Activated naive CD4-positive, alpha-beta T cell treated with anti-CD3 and anti-CD28 coated beads for 36 hours (primary cell): ENCODE results near the gene NR2E1. TPM values are rescaled to one million over a fixed set of nuclear protein-coding genes. Genes with fewer than 3 reads are reported as not detected.

Experiments
- total RNA-seq, 2 experiments: library from RNA; stranded (reverse); gene quantifications; one replicate each; pipeline ENCODE4 v1.2.3, GENCODE V29; 2021

NR2E1 gene
- total RNA-seq, 2 experiments from 2014 or later = not detected

Other genes with a start within 250 kb of the NR2E1 start
- 10 to 100 TPM; 78.3 to 86.5 TPM for gene SEC63, start 207.8 kb upstream of the NR2E1 start, total RNA-seq
- gene OSTM1, start 91.3 kb upstream of the NR2E1 start, total RNA-seq = 1 to 10 TPM; 7.1 to 7.5 TPM
- gene SNX3, start 95.0 kb downstream of the NR2E1 start, total RNA-seq = 10 to 100 TPM; 59.9 to 65.7 TPM
- gene AFG1L, start 129.0 kb downstream of the NR2E1 start, total RNA-seq = 1 to 10 TPM; 5.4 to 5.9 TPM